ENCODE data around the gene WDR55. TPM values are rescaled to one million over a fixed set of nuclear protein-coding genes. Genes with fewer than 3 reads are reported as not detected.

The WDR55 gene
- total and polyA plus RNA-seq, 2 of the 13 experiments (the other 11 are each of a cell fraction or from before 2014, with no cell fraction given) = 17.7 to 18.2 TPM

DNA sequence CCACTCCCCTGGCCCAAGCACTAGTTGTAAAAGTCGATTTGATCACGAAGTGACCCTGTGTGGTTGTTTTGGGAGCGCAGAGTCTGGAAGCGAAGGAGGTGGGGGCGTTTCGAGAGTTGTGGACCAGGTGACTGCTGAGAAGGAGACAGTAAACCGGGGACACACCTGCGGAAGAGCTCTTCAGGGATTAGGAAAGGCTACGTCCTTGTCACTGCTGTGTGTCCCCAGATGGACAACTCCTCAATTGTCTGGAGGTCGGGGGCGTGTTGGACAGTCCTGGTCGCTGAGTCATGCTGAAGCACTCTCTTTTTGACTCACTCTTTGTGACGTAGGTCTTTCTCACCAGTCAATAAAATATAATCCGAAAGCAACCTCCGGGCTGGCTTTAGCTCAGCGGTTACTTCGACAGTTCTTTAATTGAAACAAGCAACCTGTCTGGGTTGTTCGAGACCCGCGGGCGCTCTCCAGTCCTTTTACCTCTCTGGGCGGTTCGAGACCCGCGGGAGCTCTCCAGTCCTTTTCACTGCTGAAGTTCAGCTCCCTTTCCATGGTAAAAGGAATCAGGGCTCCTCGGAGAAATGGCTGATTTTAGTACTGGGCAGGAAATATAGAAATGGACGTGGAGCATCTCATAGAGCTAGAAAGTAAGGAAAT is 46.3 kb downstream of the WDR55 start (continued):
- TF ChIP-seq THAP8 (CRISPR knock-in tag; IDR thresholded peaks at IDR 0.05; ENCODE audit: borderline replicate concordance) (no peak), ZNF44 (CRISPR knock-in tag; IDR thresholded peaks at IDR 0.05) (no peak), ZNF782 (CRISPR knock-in tag; IDR thresholded peaks at IDR 0.05; ENCODE audit: borderline replicate concordance) (no peak), MAFK (conservative IDR thresholded peaks at IDR 0.05 in 1 of 2, IDR thresholded peaks at IDR 0.05 in 1 of 2; ENCODE audit: low read length in 2 of 2) (peak; percentile 80 to 95), ETV5 (CRISPR knock-in tag; IDR thresholded peaks at IDR 0.05; ENCODE audit: borderline replicate concordance) (peak; percentile 29; the same call in 1 of the 2 replicates), IRF2 (CRISPR knock-in tag; IDR thresholded peaks at IDR 0.05) (peak; percentile 66; the same call in 1 of the 2 replicates), MLX (CRISPR knock-in tag; IDR thresholded peaks at IDR 0.05) (0 out of 2 replicates have a peak, but pooled peaks have one; percentile 9), ZBTB39 (CRISPR knock-in tag; IDR thresholded peaks at IDR 0.05) (peak; percentile 41; the same call in 1 of the 2 replicates), PAXIP1 (CRISPR knock-in tag; conservative IDR thresholded peaks at IDR 0.05) (0 out of 2 replicates have a peak, but pooled peaks have one; percentile 34), RARA (CRISPR knock-in tag; IDR thresholded peaks at IDR 0.05) (peak; percentile 60), NAIF1 (CRISPR knock-in tag; IDR thresholded peaks at IDR 0.05; ENCODE audit: borderline replicate concordance) (peak; percentile 62), XRCC5 (optimal IDR thresholded peaks at IDR 0.05; ENCODE audit: low read length) (peak; percentile 64), POLR2G (IDR thresholded peaks at IDR 0.05; ENCODE audit: low read depth, low read length) (peak; percentile 65), NFIC (IDR thresholded peaks at IDR 0.05; ENCODE audit: low read length) (peak; percentile 60), CEBPZ (IDR thresholded peaks at IDR 0.05; ENCODE audit: low read length) (no peak), NR2F2 (IDR thresholded peaks at IDR 0.05; ENCODE audit: borderline replicate concordance, low read depth) (peak; percentile 81)

Data from HepG2 (cell line).